ENCODE measurements around the gene RASD1. TPM values are rescaled to one million over a fixed set of nuclear protein-coding genes. Genes with fewer than 3 reads are reported as not detected.
"Not testable (repeated sequence)": the region's sequence is repeated elsewhere in the genome, so short reads cannot be mapped to it uniquely, and the experiment has no call there.

The RASD1 gene
- total RNA-seq, 1 donor from 2014 or later = 7.5 TPM

- Mint-ChIP-seq H3K4me1 (no peaks in the 10 kb centered on the region), H3K27ac (no peak overlapping the region), H3K36me3 (ENCODE audit: low read depth) (no peaks in the 10 kb centered on the region), H3K9me3 (peaks cover 5% of the 10 kb centered on the region), H3K27me3 (peaks cover 3% of the 10 kb centered on the region), H3K4me3 (no peak overlapping the region)
- DNase-seq = no peak
- intact Hi-C loops (cut with micrococcal nuclease) = no loop called here
Observed at GRCh38 chr17:17455173-17455572, 41.0 kb downstream of the RASD1 start.

- H3K36me3 Mint-ChIP-seq (ENCODE audit: low read depth); H3K4me1 Mint-ChIP-seq; H3K4me3 Mint-ChIP-seq; H3K27me3 Mint-ChIP-seq; intact Hi-C loops (cut with micrococcal nuclease); H3K9me3 Mint-ChIP-seq; DNase-seq; H3K27ac Mint-ChIP-seq: not testable (repeated sequence)
Observed at GRCh38 chr17:17454700-17455099, 41.5 kb downstream of the RASD1 start.

- no peak overlapping the region for H3K27ac Mint-ChIP-seq
- H3K27me3 Mint-ChIP-seq = peaks cover 3% of the 10 kb centered on the region
- H3K36me3 Mint-ChIP-seq (ENCODE audit: low read depth) = no peaks in the 10 kb centered on the region
- intact Hi-C loops (cut with micrococcal nuclease) = no loop called here
- H3K9me3 Mint-ChIP-seq = no peaks in the 10 kb centered on the region
- DNase-seq = no peak
- H3K4me3 Mint-ChIP-seq = no peak overlapping the region
- no peaks in the 10 kb centered on the region for H3K4me1 Mint-ChIP-seq
Observed at GRCh38 chr17:17454276-17454675, 41.9 kb downstream of the RASD1 start.

GRCh38 chr17:17453088-17453487 lies 43.1 kb downstream of the RASD1 start:
- Mint-ChIP-seq H3K27me3 (peaks cover 4% of the 10 kb centered on the region), H3K36me3 (ENCODE audit: low read depth) (no peaks in the 10 kb centered on the region), H3K4me3 (no peak overlapping the region), H3K4me1 (no peaks in the 10 kb centered on the region), H3K27ac (no peak overlapping the region), H3K9me3 (no peaks in the 10 kb centered on the region)
- intact Hi-C loops (cut with micrococcal nuclease) = no loop called here
- DNase-seq = no peak

GRCh38 chr17:17448723-17449122 lies 47.5 kb downstream of the RASD1 start:
- no peak overlapping the region for H3K27ac Mint-ChIP-seq
- H3K4me3 Mint-ChIP-seq = no peak overlapping the region
- H3K27me3 Mint-ChIP-seq = peaks cover 1% of the 10 kb centered on the region
- no peaks in the 10 kb centered on the region for H3K36me3 Mint-ChIP-seq (ENCODE audit: low read depth)
- H3K4me1 Mint-ChIP-seq = no peaks in the 10 kb centered on the region
- H3K9me3 Mint-ChIP-seq = no peaks in the 10 kb centered on the region
- intact Hi-C loops (cut with micrococcal nuclease) = no loop called here
- no peak for DNase-seq

GRCh38 chr17:17448076-17448475 lies 48.1 kb downstream of the RASD1 start:
- Mint-ChIP-seq H3K27ac (no peak overlapping the region), H3K4me1 (no peaks in the 10 kb centered on the region), H3K27me3 (peaks cover 1% of the 10 kb centered on the region), H3K4me3 (no peak overlapping the region), H3K9me3 (no peaks in the 10 kb centered on the region), H3K36me3 (ENCODE audit: low read depth) (no peaks in the 10 kb centered on the region)
- DNase-seq = no peak
- intact Hi-C loops (cut with micrococcal nuclease) = no loop called here

- intact Hi-C loops (cut with micrococcal nuclease) = no loop called here
- no peaks in the 10 kb centered on the region for H3K36me3 Mint-ChIP-seq (ENCODE audit: low read depth)
- no peak overlapping the region for H3K27ac Mint-ChIP-seq
- H3K9me3 Mint-ChIP-seq = no peaks in the 10 kb centered on the region
- no peak for DNase-seq
- H3K4me3 Mint-ChIP-seq = no peak overlapping the region
- H3K4me1 Mint-ChIP-seq = no peaks in the 10 kb centered on the region
- H3K27me3 Mint-ChIP-seq = peaks cover 1% of the 10 kb centered on the region
Observed at GRCh38 chr17:17447264-17447663, 48.9 kb downstream of the RASD1 start.

- Mint-ChIP-seq H3K9me3 (no peaks in the 10 kb centered on the region), H3K27me3 (peaks cover 1% of the 10 kb centered on the region), H3K27ac (no peak overlapping the region), H3K4me1 (no peaks in the 10 kb centered on the region), H3K36me3 (ENCODE audit: low read depth) (no peaks in the 10 kb centered on the region), H3K4me3 (no peak overlapping the region)
- DNase-seq = no peak
- intact Hi-C loops (cut with micrococcal nuclease) = no loop called here
Observed at GRCh38 chr17:17446666-17447155, 49.5 kb downstream of the RASD1 start.

- no peak for DNase-seq
- intact Hi-C loops (cut with micrococcal nuclease) = no loop called here
- peaks cover 1% of the 10 kb centered on the region for H3K27me3 Mint-ChIP-seq
- no peak overlapping the region for H3K4me3 Mint-ChIP-seq
- no peak overlapping the region for H3K27ac Mint-ChIP-seq
- H3K36me3 Mint-ChIP-seq (ENCODE audit: low read depth) = no peaks in the 10 kb centered on the region
- no peaks in the 10 kb centered on the region for H3K4me1 Mint-ChIP-seq
- no peaks in the 10 kb centered on the region for H3K9me3 Mint-ChIP-seq
Observed at GRCh38 chr17:17445925-17446665, 50.1 kb downstream of the RASD1 start.

- intact Hi-C loops (cut with micrococcal nuclease) = no loop called here
- H3K27ac Mint-ChIP-seq = no peak overlapping the region
- no peak for DNase-seq
- H3K4me1 Mint-ChIP-seq = no peaks in the 10 kb centered on the region
- no peaks in the 10 kb centered on the region for H3K36me3 Mint-ChIP-seq (ENCODE audit: low read depth)
- H3K9me3 Mint-ChIP-seq = no peaks in the 10 kb centered on the region
- peaks cover 1% of the 10 kb centered on the region for H3K27me3 Mint-ChIP-seq
- H3K4me3 Mint-ChIP-seq = no peak overlapping the region
Observed at GRCh38 chr17:17445296-17445924, 50.8 kb downstream of the RASD1 start.

Other genes with a start within 250 kb of the RASD1 start
- gene COPS3, start 215.1 kb downstream of the RASD1 start, total RNA-seq = 125 and 133 TPM in 2 replicates
- gene NT5M, start 193.0 kb downstream of the RASD1 start, total RNA-seq = 7.1 and 8.1 TPM in 2 replicates
- 14.4 and 15.3 TPM in 2 replicates for gene MED9, start 19.4 kb downstream of the RASD1 start, total RNA-seq
- gene PEMT, start 95.3 kb upstream of the RASD1 start, total RNA-seq = 43.6 and 45.5 TPM in 2 replicates
- gene RAI1, start 185.1 kb upstream of the RASD1 start, total RNA-seq = 30.1 and 34.5 TPM in 2 replicates